HL-60/S4 treated with retinoic acid at 250 ng/mL for 4 days and 3 days (cell line): ENCODE measurements around the gene TAF1A.

Experiments
- in situ Hi-C: fragments of 300-500 bp; cut with MboI; formaldehyde crosslinking; loops from 2 replicates; pipeline ENCODE4 v1.7.0; 2022; ENCODE audit warnings: low sequenced_read_pairs

The TAF1A gene

DNA sequence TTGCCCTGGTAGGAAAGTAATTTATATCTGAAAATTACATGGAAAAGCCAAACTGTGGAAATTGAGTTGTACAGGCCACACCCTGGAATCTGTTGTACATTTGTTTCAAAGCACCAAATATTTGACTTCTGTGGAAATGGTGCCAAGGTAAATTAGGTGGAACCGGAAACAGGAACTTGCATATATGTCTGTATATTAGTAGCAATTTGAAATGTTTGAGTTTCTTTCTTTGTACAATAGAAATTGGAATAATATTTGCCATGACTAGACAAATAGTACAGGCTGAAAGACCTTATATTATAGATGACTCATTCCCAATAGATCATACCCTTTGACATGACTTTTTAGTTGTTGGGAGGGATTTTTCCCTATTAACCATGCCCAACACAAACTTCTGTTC lies 10.5 kb upstream of the TAF1A start:
- in situ Hi-C loops, result no loop called here

DNA sequence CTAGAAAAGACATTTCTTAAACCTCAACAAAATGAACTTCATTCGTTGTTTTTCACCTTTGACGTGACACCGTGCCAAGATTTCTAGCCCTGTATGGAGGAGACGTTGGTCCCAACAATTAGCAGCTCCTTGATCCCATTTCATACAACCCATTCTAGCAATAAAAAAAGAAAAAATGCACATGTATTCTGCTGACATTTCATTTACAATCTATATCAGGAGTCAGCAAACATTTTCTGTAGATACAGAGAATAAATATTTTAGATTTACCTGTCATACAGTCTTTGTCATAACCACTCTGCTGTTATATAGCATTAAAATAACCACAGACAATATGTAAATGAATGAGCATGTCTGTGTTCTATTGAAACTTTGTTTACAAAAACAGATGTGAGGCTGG lies 7.0 kb upstream of the TAF1A start:
- in situ Hi-C loops, result no loop called here

DNA sequence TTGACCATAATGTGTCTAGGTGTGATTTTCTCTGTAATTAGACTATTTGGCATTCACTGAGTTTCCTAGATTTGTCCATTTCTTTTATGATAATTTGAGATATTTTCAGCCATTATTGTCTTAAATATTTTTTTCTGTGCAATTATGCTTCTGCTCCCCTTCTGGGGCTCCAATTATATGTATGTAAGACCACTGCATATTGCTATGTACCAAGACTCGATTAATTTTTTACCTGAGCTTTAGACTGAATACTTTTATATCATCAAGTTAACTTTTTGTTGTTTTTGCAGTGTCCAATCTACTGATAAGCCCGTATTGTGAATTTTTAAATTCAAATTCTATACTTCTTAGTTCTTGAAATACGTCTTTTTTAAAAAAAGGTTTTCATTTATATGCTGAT lies 5.1 kb upstream of the TAF1A start:
- in situ Hi-C loops, result no loop called here

DNA sequence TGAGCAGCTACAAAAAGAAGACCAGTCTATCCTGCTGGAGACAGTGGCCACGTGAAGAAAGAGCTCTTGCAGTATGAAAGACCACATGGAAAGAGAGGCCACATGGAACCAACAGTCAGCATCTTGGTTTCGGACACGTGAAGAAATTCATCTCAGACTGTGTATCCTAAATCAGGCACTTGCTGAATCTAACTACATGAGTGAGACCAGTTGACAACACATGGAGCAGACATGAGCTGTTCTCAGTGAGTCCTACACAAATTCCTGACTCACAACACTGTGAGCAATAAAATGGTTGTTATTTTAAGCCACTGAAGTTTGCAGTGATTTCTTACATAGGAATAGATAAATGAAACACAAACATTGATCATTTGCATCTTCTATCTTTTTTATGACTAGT lies 2.4 kb upstream of the TAF1A start:
- in situ Hi-C loops, result no loop called here

DNA sequence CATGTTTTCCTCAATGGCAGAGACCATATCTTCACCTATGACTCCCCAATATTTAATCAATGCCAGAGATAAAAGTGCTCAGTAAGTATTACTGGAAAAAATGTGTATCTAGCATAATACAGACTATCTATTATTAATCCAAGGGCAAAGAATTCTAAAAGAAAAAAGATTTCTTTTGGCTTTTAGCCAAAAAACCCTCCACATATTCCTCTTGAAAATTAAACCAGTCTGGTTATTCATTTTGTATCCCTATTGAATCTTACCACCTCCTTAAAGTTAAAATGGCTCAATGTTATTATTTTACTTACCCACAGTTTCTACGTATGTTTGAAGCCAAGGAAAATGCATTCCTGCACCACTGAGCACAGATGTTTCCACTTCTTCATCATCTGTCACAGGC lies 1.6 kb downstream of the TAF1A start:
- in situ Hi-C loops, result no loop called here

DNA sequence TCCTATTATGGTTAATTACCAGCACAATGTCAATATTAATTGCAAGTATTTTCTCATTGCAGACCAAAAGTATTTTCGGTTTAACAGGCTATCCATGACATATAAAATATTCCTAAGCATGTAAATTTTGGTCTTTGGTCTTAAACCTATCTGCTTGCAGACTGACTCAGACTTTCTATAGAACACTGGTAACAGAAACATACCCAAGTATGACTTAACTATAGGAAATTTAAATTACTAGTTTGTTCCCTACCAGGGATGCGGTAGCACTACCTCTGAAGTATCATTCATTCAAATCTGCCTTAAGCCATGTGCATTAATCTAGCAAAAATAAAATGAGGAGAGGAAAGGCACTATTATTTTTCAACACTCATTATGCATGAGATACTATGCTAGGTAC lies 2.9 kb downstream of the TAF1A start:
- in situ Hi-C loops, result no loop called here

DNA sequence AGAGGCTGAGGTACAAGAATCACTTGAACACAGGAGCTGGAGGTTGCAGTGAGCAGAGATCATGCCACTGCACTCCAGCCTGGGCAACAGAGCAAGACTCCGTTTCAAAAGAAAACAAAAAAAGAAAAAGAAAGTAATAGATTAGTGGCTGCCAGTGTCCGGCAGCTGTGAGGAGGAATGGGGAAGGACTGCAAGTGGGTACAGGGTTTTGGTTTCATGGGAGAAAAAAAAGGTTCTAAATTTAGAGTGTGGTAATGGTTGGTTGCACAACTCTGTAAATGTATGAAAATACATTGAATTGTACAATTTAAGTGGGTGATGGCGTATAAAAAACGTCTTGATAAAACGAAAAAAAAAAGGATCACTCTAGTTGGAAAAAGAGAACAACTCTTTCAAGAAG lies 6.7 kb downstream of the TAF1A start:
- in situ Hi-C loops, result no loop called here

DNA sequence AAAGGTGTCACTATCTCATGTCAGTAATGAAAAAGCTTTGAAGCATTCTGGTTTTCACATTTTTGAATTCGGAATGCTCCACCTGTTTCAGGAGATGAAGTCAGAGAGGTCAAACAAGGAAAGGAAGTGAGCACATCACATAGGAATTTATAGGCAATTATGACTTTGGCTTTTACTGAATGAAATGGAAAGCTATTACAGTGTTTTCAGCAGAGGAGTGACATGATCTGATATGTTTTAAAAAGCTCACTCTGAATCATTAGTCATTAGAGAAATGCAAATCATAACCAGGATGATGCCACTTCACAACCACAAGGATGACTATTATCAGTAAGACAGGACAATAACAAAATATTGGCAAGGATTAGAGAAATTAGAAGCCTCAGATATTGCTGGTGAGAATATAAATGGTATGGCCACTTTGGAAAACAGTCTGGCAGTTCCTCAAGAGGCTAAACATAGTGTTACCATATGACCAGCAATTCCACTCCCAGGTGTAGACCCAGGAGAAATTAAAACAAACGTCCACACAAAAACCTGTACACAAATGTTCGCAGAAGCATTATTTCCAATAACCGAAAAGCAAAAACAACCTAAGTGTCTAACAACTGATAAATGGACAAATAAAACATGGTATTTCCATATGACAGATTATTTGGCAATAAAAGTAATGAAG lies 7.5 kb downstream of the TAF1A start:
- in situ Hi-C loops, result no loop called here

DNA sequence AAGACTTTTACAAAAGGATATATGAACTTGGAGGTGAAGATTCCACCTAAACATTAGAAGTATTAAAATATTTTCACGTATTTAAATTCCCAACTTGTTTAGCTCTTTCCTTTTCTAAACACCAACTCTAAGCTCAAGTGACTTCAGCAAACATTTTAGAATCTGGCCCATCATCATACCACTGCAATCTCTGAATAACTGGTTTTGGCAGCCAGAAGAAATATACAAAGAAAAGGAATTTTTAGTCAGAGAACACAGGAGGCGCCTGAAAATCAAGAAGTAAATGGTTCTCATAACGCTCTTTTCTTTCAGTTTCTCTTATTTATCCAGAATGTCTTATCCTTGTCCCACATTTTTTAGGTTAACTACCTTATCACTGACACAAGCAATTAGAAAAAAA lies 10.4 kb downstream of the TAF1A start:
- in situ Hi-C loops, result no loop called here

DNA sequence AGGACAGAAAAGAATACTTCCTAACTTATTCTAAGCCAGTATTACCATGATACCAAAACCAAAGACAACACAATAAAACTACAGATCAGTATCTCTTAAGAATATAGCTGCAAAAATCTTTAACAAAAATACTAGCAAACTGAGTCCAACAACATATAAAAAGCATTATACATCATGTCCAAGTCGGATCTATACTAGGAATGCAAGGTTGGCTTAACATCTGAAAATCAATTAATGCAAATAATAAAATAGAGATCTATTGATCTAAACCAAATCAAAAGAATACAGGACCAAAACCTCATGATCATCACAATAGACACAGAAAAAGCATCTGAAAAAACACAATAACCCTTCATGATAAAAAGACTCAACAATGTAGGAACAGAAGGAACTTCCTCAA lies 18.9 kb downstream of the TAF1A start:
- in situ Hi-C loops, result no loop called here

DNA sequence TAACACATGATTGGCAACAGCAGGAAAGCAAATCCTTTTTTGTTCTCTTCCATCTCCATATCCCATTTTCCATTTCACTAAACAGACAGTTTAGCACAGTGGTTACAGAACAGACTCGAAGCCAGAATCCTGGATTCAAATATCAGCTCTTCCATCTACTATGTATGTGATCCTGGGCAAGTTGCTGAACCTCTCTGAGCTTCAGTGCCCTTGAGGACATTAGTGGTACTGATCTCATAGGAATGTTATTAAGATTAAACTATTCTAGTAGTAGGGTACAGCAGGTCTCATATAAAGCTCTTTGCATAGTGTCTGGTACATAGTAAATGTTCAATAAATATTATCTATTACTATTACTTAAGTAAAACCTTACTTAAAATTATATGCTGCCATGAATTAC lies 28.1 kb downstream of the TAF1A start:
- in situ Hi-C loops, result no loop called here

DNA sequence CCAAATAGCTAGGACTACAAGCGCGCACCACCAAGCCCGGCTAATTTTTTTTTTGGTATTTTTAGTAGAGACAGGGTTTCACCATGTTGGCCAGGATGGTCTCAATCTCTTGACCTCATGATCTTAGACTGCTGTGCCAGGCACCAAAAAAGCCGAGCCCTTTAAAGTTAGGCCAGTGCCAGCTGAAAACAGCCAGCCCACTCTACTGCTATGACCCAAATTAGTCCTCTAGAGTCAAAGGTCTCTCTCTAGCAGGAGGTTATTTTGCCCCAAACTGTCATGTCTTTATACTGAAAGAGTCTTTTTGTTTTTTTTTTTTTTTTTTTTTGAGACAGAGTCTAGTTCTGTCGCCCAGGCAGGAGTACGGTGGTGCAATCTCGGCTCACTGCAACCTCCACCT lies 32.2 kb downstream of the TAF1A start:
- in situ Hi-C loops, result no loop called here

DNA sequence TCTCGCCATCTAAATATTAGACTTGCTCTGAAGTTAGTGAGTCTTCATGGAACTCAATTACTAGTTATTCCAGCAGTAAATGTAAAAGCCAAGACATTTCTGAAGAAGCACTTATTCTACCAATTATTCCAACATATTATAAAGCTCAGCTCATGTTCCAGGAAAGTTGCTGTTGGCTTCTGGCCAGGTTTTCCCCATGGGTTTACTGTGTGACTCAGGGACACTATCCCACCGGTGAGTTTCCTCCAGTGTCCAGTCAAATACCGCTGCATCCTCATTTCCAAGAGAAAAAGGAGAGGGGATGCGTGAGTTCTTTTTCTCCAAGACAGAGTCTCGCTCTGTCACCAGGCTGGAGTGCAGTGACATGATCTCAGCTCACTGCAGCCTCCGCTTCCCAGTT lies 32.6 kb downstream of the TAF1A start:
- in situ Hi-C loops, result no loop called here

DNA sequence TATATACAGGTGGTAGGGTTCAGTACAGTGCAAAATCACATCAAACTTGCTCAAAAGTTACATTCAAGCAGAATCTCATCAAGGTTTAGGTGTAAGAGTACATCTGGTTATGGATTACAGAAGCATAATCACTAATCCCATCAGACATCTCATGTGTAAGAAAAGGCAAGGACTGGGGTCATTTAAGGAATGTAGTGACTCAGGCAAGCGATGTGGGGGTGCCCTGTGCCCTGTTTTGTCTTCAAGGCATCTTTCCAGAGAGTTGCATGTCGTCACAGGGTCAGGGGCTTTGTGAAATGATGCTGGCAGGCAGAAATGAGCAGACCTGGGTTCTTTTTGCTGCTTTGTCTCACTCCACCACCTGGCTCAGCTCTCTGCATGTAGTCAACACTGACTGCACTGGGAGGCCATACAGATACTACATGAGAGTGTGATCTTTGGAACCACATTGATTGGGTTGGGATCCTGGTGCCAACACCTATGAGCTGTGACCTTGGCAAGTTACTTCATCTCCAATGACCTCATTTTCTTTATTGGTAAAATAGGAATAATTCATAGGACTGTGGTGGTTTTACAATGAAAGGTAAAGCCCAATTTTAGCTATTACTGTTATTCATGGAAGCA lies 33.6 kb downstream of the TAF1A start:
- in situ Hi-C loops, result no loop called here

DNA sequence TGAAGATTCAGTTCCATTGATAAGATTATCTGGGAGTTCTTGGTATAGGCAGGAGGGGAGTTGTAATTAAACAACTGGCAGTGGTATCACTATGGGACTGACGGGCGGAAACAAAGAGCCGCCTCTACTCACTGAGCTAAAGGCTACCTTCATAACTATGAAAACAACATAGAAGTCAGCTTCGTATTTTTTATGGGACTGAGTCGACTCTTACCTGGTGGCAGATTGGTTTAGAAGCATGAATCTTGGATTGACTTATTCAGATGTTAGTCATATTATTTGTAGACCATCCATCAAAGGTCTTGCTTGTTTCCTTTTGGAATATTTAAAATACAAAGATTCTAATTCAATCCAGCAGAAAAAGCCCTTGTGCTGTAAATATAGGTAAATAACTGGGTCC lies 35.6 kb downstream of the TAF1A start:
- in situ Hi-C loops, result no loop called here

DNA sequence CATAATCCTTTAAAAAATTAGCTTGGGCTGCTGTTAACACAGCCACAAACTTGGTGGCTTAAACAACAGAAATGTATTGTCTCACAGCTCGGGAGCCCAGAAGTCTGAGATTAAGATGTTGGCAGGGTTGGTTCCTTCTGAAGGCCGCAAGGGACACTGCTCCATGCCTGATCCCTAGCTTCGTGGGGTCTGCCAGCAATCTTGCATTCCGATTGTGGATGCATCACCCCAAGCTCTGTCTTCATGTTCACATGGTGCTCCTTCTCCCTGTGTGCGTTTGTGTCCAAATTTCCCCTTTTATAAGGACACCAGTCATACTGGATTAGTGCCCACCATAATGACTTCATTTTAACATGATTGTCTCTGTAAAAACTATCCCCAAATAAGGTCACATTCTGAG lies 36.9 kb downstream of the TAF1A start:
- in situ Hi-C loops, result no loop called here

DNA sequence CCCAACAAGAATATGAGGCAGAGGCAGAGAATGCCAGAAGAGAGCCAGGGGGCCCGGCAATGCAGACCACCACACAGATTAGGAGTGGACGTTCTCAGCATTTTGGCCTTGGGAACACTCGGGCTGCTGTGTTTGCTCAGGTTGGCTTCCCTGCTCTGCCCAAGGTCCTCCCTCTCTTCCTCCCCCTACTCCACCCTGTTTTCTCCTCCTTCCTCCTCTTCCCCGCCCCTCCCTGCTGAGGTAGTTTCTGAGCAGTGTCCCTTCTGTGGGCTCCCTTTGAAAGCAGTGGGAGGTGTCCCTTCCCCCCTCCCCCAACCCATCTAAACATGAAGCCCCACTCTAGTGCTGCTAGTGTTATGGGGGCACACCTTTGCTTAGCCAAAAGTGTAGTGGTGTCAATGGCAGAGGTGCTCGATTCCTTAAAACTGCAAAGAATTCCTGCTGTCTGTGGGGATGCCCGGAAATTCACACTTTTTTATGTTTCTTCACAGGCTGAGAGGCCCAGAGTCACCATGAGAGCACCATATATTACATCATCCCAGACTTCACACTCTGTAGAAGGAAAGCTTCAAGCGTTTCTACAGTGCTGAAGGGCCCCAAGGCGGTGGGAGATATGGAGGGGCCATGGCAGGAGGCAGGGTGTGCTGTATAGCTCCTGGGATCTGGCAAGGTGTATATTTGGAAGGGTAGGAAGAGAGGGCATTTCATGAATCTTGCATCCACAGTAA lies 41.6 kb downstream of the TAF1A start, which contains the start of gene HHIPL2:
TSS of gene HHIPL2 (minus strand) at position 161 of the 728 bp plus-strand sequence. CDS start at position 101, 60 bp downstream.
- in situ Hi-C loops, result no loop called here

DNA sequence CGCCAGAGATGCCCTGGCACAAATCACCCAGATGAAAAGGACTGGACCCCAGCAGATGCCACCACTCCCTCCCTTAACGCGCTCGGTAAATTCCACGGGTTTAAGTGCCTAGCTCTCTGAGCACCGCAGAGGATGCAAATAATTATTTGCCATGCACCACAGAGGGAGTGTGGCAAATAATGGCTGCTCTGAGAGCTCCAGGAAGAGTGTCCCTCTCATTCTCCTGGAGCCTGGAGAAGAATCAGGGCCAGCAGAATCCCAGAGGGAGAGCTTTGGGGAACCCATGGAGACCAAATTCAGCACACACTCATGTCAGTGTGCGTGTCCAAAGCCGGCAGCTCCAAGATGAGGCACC lies 42.5 kb downstream of the TAF1A start:
- in situ Hi-C loops, result no loop called here

DNA sequence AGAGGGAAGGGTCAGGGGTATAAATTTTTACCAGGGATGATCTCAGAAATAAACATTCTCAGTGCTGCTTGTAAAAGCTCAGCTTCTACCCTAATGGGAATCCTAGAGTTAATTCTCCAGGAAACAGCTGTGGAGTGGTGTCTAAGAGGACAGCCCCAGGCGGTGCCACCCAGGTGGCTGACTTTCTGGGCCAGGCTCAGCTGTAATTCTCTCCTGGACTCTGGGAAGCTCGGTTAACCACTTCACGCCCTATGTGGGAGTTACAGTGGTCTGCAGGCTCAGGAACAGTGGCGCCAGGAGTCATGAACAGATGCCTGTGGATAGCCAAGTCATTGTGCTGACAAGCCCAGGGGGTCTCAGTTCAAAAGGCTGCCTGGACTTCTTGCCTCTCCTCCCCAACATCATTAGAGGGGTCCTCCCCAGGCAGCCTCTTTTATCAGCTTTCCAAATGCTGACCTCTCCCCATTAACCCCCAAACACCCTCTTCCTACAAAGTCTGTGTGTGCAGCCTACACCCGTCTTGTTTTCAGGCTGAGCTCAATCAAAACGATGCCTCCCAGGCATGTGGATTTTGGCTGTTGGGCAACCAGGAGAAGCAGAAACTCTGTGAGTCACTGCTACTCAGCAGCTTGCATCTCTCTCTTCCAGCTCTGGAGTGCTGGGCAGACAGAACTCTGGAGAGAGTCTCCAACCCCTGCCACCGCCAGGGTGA lies 43.0 kb downstream of the TAF1A start:
- in situ Hi-C loops, result no loop called here

DNA sequence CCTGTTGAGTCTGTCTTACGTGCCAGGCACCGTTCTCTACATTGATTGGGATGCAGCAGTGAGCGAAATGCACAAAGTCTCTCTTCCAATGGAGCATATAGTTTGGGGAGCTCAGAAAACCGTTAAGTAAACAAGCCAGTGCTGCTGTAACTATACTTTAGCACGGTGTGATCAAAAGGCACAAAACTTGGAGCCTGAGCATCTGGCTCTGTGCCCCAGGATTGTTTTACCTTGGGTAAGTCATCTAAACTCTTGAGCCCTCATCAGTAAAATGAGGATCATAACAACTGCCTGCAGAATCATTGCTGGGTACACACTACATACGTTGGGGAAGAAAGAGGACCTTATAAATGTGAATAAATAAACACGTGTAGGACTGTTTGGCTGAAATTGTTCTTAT lies 43.6 kb downstream of the TAF1A start:
- in situ Hi-C loops, result no loop called here

DNA sequence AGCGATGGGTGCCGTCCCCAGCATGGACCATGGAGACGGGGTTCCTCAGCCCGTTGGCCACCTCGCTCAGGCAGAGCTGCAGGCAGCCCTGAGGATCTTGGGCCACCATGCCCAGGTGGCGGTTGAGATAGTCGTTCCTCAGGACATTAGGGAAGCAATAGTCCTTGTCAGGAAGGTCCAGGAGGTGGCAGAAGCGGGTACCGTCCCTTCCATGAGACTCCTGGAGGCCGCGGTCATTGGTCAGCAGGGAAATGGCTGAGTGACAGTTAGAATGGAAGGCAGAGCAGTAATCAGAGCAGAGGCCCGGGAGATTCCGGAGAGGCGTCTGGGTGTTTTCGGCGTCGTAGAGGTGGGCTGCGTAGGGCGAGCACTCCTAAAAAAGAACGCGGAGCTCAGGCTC lies 45.9 kb downstream of the TAF1A start:
- in situ Hi-C loops, result no loop called here

DNA sequence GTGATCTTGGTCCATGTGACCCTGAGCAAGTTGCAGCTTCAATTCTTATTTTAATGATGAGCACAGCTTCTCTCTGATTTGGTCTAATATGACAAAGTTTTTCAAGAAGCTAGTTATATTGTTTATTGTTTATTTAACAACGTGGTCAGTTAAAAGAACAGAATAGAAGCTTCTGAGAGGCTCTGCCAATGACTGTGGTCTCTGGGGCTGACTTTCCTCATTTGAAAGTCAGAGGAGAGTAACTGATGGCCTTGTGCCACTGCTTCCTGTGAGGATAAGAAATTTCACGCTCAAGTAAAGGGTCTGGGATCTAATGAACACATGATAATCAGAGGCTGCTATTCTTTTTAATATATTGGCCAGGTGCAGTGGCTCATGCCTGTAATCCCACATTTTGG lies 49.1 kb downstream of the TAF1A start:
- in situ Hi-C loops, result no loop called here
